HG02642 (cell line): ENCODE results near the gene TRHDE.
A peak's percentile ranks its signal among the peaks of the same experiment; 100 is the strongest.
"Not testable (repeated sequence)": the region's sequence is repeated elsewhere in the genome, so short reads cannot be mapped to it uniquely, and the experiment has no call there.

Source experiments
- ATAC-seq: cut with Tn5 transposase; IDR thresholded peaks from one replicate; pipeline ENCODE4 v1.9.1; 2021; ENCODE audit warnings: mild to moderate bottlenecking; ENCODE audit not compliant: unreplicated experiment, poor library complexity

Gene TRHDE

GRCh38 chr12:72602581-72602980 is 330.4 kb downstream of the TRHDE start:
- ATAC-seq = no peak

DNA sequence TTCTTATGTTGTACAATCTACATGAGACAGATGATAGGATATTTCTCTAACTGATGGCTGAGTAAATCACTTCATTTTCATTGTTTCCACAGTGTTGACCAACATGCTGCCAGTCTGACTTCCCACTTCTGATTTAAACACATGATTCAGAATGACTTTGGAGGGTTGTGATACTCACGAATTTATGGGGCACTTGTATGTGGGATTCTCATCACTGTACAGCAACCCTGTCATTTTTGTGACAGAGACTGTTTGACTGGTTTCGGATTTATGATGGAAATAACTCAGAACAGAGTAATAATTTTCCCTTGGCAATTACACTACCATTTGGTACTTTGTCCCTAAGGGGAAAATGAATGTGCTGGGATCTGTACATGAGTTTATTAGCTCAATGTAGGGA is 333.8 kb downstream of the TRHDE start:
- ATAC-seq = no peak

DNA sequence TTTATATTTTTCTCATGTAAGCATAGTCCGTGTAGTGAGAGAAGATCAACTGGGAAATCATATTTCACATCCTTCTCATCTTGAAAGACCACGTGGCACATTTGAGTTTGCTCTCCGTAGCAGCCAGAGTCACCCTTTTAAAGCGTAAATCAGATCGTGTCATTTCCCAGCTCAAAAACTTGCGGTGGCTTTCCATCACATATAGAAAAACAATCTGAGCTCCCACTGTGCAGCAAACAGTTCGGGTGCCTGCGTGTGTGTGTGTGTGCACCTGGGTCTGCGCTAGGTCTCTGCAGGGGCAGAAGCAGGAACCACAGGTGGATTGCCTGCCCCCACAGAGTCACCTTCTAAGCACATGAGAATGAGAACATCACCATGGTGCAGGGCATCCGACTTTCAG is 338.2 kb downstream of the TRHDE start:
- no peak for ATAC-seq

- no peak for ATAC-seq
Measured at GRCh38 chr12:72610854-72611358, 338.7 kb downstream of the TRHDE start.

- ATAC-seq = no peak
Measured at GRCh38 chr12:72612171-72612570, 340.0 kb downstream of the TRHDE start.

DNA sequence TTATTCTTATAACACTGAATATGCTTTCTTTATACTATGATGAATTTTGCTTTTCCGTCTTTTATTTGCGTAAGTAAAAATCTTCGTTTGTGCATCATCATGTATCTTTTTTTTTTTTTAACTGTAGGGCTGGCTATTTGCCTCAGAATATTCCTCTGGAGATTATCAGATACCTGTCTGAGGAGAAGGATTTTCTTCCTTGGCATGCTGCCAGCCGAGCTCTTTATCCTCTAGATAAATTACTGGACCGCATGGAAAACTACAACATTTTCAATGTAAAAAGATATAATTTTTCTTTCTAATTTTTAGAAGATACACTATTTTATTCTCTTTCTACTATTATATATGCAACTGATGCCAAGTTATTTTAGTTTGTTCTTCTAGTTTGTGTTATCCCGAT is 346.6 kb downstream of the TRHDE start:
- ATAC-seq = no peak

GRCh38 chr12:72622556-72622955 is 350.4 kb downstream of the TRHDE start:
- no peak for ATAC-seq

DNA sequence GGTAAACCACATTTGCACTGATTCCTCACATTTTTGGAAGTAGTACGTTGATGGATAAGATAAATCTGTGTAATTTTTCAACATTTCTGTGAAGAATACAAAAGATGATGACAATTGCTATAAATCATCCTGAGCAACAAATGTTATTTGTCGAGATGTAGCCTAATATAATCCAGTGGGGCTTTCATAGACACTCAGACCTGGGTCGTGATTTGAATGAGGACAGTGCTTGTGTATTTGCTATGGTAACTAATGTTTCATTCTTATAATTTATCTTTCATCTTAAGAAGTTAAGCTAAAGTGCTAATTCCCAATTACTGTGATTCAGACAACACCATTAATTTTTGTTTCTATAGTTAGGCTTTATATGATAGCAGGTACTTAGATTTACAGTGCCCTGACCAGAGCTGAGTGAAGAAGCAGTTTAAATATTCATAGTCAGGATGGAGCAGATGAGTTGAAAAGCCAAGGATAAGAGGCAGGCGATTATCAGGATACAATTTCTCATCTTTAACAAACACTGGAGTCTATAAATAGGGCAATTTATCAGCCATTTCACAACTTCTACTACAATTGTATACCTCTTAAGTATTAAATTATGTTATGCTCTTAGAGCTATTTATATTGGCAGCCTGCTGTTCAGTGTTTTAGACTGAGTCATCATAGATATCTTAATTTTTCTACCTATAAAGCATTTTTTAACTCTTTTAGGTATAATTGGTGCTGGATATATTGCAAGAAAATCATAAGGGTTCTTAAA is 359.9 kb downstream of the TRHDE start:
- ATAC-seq = no peak

DNA sequence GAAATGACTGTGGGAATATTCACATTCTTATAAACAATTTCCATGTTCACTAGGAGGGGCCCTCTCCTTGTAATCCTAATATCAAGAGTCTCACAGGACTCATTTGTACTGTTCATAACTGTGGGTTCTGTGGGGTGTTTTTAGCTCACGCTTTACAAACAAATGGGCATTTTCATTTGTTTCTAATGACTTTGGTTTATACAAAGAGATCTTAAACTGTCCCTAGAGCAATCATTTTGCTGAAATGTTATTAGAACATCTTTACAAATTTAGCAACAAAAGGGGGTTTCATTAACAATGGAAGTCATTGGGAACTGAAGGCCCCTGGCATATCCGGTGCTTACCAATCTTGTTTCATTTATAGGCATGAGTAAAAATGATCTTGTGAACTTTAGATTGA is 370.5 kb downstream of the TRHDE start:
- no peak for ATAC-seq

- ATAC-seq = no peak
Measured at GRCh38 chr12:72647139-72647538, 375.0 kb downstream of the TRHDE start.

DNA sequence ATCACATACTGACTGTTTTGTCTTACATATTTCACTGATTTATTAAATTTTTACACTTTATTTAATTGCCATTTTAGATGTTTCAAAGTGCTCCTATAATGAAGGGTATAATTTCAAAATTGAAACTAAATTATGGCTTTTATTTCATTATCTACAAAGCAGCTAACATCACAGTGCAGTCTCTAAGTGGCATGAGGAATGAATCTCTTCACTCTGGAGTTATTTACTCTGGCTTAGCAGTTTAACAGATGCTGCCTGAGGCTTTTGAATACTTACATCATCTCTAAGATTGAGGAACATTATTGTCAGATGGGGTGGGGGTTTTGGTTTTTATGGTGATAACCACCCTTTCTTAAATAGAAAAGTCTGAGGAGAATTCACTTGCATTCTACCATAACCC is 386.4 kb downstream of the TRHDE start:
- no peak for ATAC-seq

GRCh38 chr12:72660174-72660573 is 388.0 kb downstream of the TRHDE start:
- not testable (repeated sequence) for ATAC-seq

DNA sequence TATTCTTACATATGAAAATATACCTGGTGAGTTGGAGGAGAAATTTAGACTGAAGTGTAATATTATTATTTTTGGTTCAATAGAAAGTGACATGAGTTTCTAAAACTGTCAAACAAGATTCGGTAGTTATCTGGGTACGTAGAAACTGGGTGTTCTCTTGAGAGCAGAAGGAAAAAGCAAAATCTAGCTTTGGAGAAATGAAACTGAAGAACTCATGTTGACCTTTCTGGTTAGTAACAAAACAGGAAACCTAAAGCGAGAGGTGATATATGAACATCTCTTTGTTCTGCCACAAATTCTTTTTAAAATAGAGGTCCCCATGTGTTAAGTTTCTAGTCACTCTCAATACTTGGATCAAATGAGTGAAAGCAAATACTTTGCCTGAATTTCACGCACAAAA is 401.7 kb downstream of the TRHDE start:
- ATAC-seq = peak; percentile 83

DNA sequence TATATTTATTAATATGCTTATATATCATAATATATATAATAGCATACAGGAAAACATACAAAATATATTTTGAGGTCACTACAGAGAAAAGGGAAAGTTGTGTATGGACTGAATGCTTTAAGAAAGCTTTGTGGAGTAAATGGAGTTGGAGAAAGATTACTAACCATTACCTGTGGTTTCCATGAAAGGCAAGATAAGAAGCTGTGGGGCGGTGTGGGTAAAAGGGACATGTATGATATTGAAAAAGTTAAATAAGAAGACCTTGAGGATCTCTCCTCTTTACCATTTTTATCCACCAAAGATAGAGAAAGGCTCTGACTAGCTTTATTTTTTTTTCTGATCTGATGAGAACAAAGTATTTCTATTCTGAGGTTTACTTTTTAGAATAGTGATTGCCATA is 404.4 kb downstream of the TRHDE start:
- ATAC-seq = no peak

GRCh38 chr12:72677139-72677538 is 405.0 kb downstream of the TRHDE start:
- ATAC-seq = no peak

- no peak for ATAC-seq
Measured at GRCh38 chr12:72677846-72678245, 405.7 kb downstream of the TRHDE start.

- no peak for ATAC-seq
Measured at GRCh38 chr12:72679147-72679757, 407.1 kb downstream of the TRHDE start.

GRCh38 chr12:72681028-72681427 is 408.9 kb downstream of the TRHDE start:
- ATAC-seq = no peak

DNA sequence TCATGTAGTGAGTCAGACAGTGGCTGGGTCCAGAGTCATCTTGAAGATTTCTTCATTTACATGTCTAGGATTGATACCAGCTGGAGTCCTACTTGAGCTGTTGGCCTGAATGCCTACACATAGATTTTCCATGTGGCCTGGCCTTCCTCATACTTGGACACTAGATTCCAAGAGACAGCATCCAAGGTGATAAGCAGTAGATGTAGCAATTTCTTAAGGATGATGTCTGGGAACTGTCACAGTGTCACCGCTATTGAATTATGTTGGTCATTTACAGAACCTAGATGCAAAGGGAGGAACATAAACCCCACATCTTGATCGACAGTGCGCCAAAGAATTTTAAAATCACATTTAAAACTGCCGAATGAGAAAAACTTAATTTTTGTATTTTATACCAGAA is 412.3 kb downstream of the TRHDE start:
- no peak for ATAC-seq

DNA sequence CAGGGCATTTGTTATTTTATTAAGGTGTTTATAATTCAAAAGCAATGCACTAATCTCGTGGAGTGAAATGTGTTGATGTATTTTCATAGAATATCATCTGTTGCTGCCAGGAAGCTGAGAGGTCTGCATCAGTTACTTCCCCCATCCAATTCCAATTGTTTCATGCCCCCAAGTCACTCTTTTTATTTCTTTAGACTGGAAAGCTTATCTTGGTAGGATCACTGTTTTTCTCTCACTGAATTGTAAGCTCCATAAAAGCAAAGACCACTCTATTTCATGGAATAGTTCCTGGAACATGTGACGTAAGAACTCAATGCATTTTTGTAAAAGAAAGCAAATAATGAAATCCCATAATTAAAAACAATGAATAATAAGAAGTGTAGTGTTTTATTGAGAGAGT is 420.2 kb downstream of the TRHDE start:
- ATAC-seq = no peak

DNA sequence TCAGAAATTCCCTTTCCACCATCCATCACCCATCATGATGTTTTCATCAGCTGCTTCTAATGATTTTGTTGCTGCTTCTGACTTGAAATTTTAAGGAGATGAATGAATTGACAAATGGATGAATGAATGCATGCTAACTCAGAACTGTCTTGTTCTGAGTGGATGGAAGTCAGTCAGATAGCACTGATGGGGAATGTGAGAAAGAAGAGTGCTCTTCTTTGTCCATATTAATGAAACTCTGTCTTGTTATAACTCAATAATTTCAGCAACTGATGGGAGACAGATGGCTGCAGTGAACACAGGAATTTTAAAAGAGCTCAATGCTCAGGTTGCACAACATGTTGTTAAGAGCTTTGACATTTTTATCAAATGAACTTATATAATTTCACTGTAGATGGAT is 422.0 kb downstream of the TRHDE start:
- no peak for ATAC-seq

GRCh38 chr12:72699362-72699761 is 427.2 kb downstream of the TRHDE start:
- ATAC-seq = no peak
